ENCODE measurements around the gene ABL2.

DNA sequence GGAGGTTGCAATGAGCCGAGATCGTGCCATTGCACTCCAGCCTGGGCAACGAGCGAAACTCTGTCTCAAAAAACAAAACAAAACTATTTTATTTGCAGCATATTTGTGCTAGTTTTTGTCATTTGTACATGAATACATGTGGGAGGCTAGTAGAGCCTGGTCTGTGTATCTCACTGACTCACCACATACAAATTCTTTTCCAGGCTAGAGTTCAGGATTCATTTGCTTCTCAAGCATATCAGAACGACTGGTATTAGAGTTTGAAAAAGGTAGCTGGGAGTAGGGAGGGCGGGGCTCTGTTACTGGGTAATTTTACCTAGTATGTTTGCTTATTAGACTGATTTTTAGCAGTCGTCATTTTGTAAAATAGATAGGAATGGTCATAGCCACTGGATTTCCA is 152.1 kb downstream of the ABL2 start:
- TF ChIP-seq CTCF (IDR thresholded peaks at IDR 0.05): no peak
- TF ChIP-seq POLR2A (IDR thresholded peaks at IDR 0.05): no peak
- no peak for TF ChIP-seq POLR2AphosphoS5 (IDR thresholded peaks at IDR 0.05; ENCODE audit: insufficient read depth in 1 of 2, low read depth in 1 of 2)

Data from vagina (tissue), 2 donors.